ENCODE data around the gene CCNG2.

Gene CCNG2

GRCh38 chr4:77209936-77210335 is 52.9 kb downstream of the CCNG2 start:
- no peak for DNase-seq

GRCh38 chr4:77215107-77215506 is 58.1 kb downstream of the CCNG2 start:
- DNase-seq: no peak

GRCh38 chr4:77217526-77217925 is 60.5 kb downstream of the CCNG2 start:
- no peak for DNase-seq

GRCh38 chr4:77219266-77219665 is 62.3 kb downstream of the CCNG2 start:
- DNase-seq: no peak

All from CD4-positive, alpha-beta T cell treated with Interferon alpha-2 for 1 hour (primary cell).